K562 (cell line): ENCODE measurements around the gene GATA2. TPM values are rescaled to one million over a fixed set of nuclear protein-coding genes. Genes with fewer than 3 reads are reported as not detected.
A peak's percentile ranks its signal among the peaks of the same experiment; 100 is the strongest.

Experiments
- ATAC-seq: fragments of 200-7000 bp; cut with Tn5 transposase; 3 replicates; pipeline ENCODE4 v1.9.1; 2020; ENCODE audit warnings: moderate library complexity
- BruUV-seq: library from RNA; stranded (reverse); fragments of 400-500 nt; replicated peaks from 2 replicates; lab custom pipeline; 2021; lab: Mats Ljungman, UMichigan
- CTCF ChIA-PET: fragments of 300-600 bp; formaldehyde crosslinking; extraction: SDS; loops from one replicate; lab custom pipeline; 2021; ENCODE audit warnings: low intra/inter-chr PET ratio; lab: Yijun Ruan, JAX
- POLR2A ChIA-PET: fragments of 300-600, 350-650 bp; sonication (Branson Sonifier 250); formaldehyde crosslinking; extraction: SDS; loops from one replicate; lab custom pipeline; 2021; ENCODE audit warnings: antibody characterized with exemption, inconsistent platforms; lab: Yijun Ruan, JAX
- DNase-seq, 4 experiments: peaks; one replicate each; pipeline versions ENCODE4 v3.0.0 to v3.0.0-alpha.2; 2011 to 2018; ENCODE audit warnings: low spot score in 3 of 4, mixed read lengths in 3 of 4; ENCODE audit errors: extremely low read depth in 1 of 4
- FAIRE-seq: peaks from 2 replicates; lab custom pipeline; 2011; peaks lifted over from hg19 to GRCh38; lab: Jason Lieb, UNC
- H2AFZ ChIP-seq: 2 replicates; pipeline ENCODE4 v1.6.0; 2011; ENCODE audit warnings: low read depth, low read length, control low read depth, inconsistent platforms
- H3K27ac ChIP-seq: fragments of 200-600 bp; 3 replicates; pipeline ENCODE4 v1.8.0; 2011; ENCODE audit warnings: low read depth, mild to moderate bottlenecking, control low read depth, inconsistent platforms, low read length, moderate library complexity, mixed read lengths; ENCODE audit errors: extremely low read depth
- H3K27me3 ChIP-seq, 2 experiments: fragments of 300-600 bp in 1 of 2; 2 replicates in 1 of 2; 3 replicates in 1 of 2; pipeline versions ENCODE4 v1.6.0 to v1.8.0; 2011; ENCODE audit warnings: inconsistent platforms in 2 of 2, low read length in 2 of 2, mild to moderate bottlenecking in 1 of 2, mixed read lengths in 1 of 2, moderate library complexity in 1 of 2; ENCODE audit not compliant: control insufficient read depth in 2 of 2, insufficient read depth in 2 of 2
- H3K36me3 ChIP-seq: fragments of 300-600 bp; 3 replicates; pipeline ENCODE4 v1.8.0; 2011; ENCODE audit warnings: mild to moderate bottlenecking, low read length, inconsistent platforms; ENCODE audit not compliant: control insufficient read depth, insufficient read depth
- H3K4me1 ChIP-seq, 2 experiments: fragments of 200-600 bp in 1 of 2; replicated peaks in 1 of 2; 2 replicates in 1 of 2; 3 replicates in 1 of 2; pipeline versions ENCODE4 v1.5.1 to v1.8.0; 2011; ENCODE audit warnings: inconsistent platforms in 2 of 2, low read length in 2 of 2, mild to moderate bottlenecking in 1 of 2, mixed read lengths in 1 of 2, moderate library complexity in 1 of 2; ENCODE audit not compliant: control insufficient read depth in 2 of 2, insufficient read depth in 2 of 2
- H3K4me2 ChIP-seq: 2 replicates; pipeline ENCODE4 v1.6.1; 2011; ENCODE audit warnings: low read length, control low read depth, inconsistent platforms, mixed read lengths; ENCODE audit not compliant: insufficient read depth
- H3K4me3 ChIP-seq: fragments of 200-600 bp; sonication (generic), shearing (Covaris generic); 2 replicates; pipeline ENCODE4 v1.5.1; 2016; ENCODE audit warnings: control low read depth, inconsistent platforms
- H3K79me2 ChIP-seq: fragments of 200-600 bp; 3 replicates; pipeline ENCODE4 v1.8.0; 2011; ENCODE audit warnings: low read length, inconsistent platforms; ENCODE audit not compliant: control insufficient read depth, insufficient read depth
- H3K9ac ChIP-seq, 2 experiments: 2 replicates each; pipeline versions ENCODE4 v1.6.0 to v1.6.1; 2011; ENCODE audit warnings: low read depth in 2 of 2, low read length in 2 of 2, control low read depth in 1 of 2, inconsistent platforms in 1 of 2, mild to moderate bottlenecking in 1 of 2, mixed read lengths in 1 of 2; ENCODE audit not compliant: insufficient read depth in 1 of 2
- H3K9me1 ChIP-seq: one replicate; pipeline ENCODE4 v1.6.0; 2011; ENCODE audit warnings: inconsistent platforms, mild to moderate bottlenecking, low read length, moderate library complexity; ENCODE audit not compliant: control insufficient read depth, insufficient read depth
- H3K9me3 ChIP-seq: replicated peaks from 2 replicates; pipeline ENCODE4 v1.5.1; 2011; ENCODE audit warnings: low read depth, low read length, inconsistent platforms; ENCODE audit not compliant: control insufficient read depth, insufficient read depth
- H4K20me1 ChIP-seq: replicated peaks from 2 replicates; pipeline ENCODE4 v1.6.1; 2011; ENCODE audit warnings: low read length, inconsistent platforms, mixed read lengths; ENCODE audit not compliant: control insufficient read depth, insufficient read depth
- CBFA2T2 ChIP-seq: fragments of 450-650 bp; conservative IDR thresholded peaks from 2 replicates; pipeline ENCODE4 v1.6.1; 2017; ENCODE audit warnings: mild to moderate bottlenecking
- CHD1 ChIP-seq: fragments of 200-600 bp; sonication (generic); IDR thresholded peaks from one replicate; pipeline ENCODE4 v1.6.1; 2012; ENCODE audit warnings: mild to moderate bottlenecking, moderate library complexity, low read length, inconsistent platforms
- POLR2AphosphoS5 ChIP-seq: IDR thresholded peaks from 2 replicates; pipeline ENCODE4 v1.6.1; 2011; ENCODE audit warnings: mild to moderate bottlenecking, low read depth, low read length, moderate library complexity; ENCODE audit not compliant: control insufficient read depth, insufficient read depth
- RBM14 ChIP-seq: fragments of 200-400 bp; formaldehyde crosslinking; IDR thresholded peaks from 2 replicates; pipeline ENCODE4 v1.6.1; 2018; ENCODE audit warnings: low read depth, mild to moderate bottlenecking, low read length, moderate library complexity, borderline replicate concordance; ENCODE audit not compliant: insufficient read depth
- SIX5 ChIP-seq, 2 experiments: IDR thresholded peaks; 2 replicates each; pipeline ENCODE4 v1.6.1; 2011; ENCODE audit warnings: low read length in 2 of 2, borderline replicate concordance in 1 of 2, low read depth in 1 of 2, mild to moderate bottlenecking in 1 of 2, moderate library complexity in 1 of 2; ENCODE audit not compliant: insufficient read depth in 1 of 2
- TARDBP ChIP-seq: fragments of 450-650 bp; IDR thresholded peaks from 2 replicates; pipeline ENCODE4 v1.6.1; 2016
- TSC22D4 ChIP-seq: fragments of 450-650 bp; IDR thresholded peaks from 2 replicates; pipeline ENCODE4 v1.6.1; 2016; ENCODE audit warnings: missing genetic modification characterization, missing biosample characterization, control low read depth
- VEZF1 ChIP-seq: fragments of 200-800 bp; sonication (Bioruptor generic); IDR thresholded peaks from 2 replicates; pipeline ENCODE4 v1.6.1; 2017; ENCODE audit warnings: missing genetic modification characterization, missing compliant biosample characterization
- ZNF740 ChIP-seq, 3 experiments: fragments of 200-800 bp in 1 of 3; sonication (Bioruptor generic) in 1 of 3; sonication (generic) in 1 of 3; formaldehyde crosslinking in 1 of 3; IDR thresholded peaks; 2 replicates each; pipeline versions ENCODE4 v1.6.1 to v1.8.0; 2016 to 2022; ENCODE audit warnings: mild to moderate bottlenecking in 2 of 3, missing compliant biosample characterization in 2 of 3, missing genetic modification characterization in 2 of 3, missing genetic modification reagents in 1 of 3
- WGBS: fragments of 100-300 bp; shearing (Covaris generic); methylation state at CpG from one replicate; pipeline ENCODE4 v1.1.6; 2016; ENCODE audit warnings: low coverage, mixed read lengths; ENCODE audit not compliant: insufficient coverage; ENCODE audit errors: missing lambda C conversion rate; 5-methylcytosine and 5-hydroxymethylcytosine counted together
- in situ Hi-C: fragments of 300-500 bp; cut with MboI; formaldehyde crosslinking; loops from 4 replicates; pipeline ENCODE4 v1.15.0; 2018; ENCODE audit warnings: inconsistent platforms, mixed read lengths
- intact Hi-C: fragments of 100-400 bp; cut with micrococcal nuclease; formaldehyde crosslinking; loops from 2 replicates; pipeline ENCODE4 v1.14.2; 2022
- polyA plus RNA-seq, 8 experiments: library from polyadenylated mRNA; depleted of rRNA in 4 of 8; stranded (reverse) in 5 of 8; unstranded in 3 of 8; fragments of >200 nt; fragmentation: Nextera tagmentation in 2 of 8; fragmentation: Illumina TruSeq in 1 of 8; extraction: Ambion mirVana in 2 of 8; extraction: Trizol in 1 of 8; gene quantifications; 2 replicates each; pipeline versions ENCODE4 v1.2.1 to v1.2.3, GENCODE V29; 2011 to 2014; ENCODE audit warnings: inconsistent platforms in 1 of 8, missing spikeins in 1 of 8
- total RNA-seq, 7 experiments: library from RNA; depleted of rRNA in 6 of 7; stranded (reverse); fragments of >200 nt in 6 of 7; fragmentation: Illumina TruSeq in 2 of 7; extraction: Trizol in 2 of 7; gene quantifications; 2 replicates each; pipeline versions ENCODE4 v1.2.1 to v1.2.3, GENCODE V29; 2011 to 2021; ENCODE audit warnings: low replicate concordance in 1 of 7

The GATA2 gene
- total and polyA plus RNA-seq, 9 of the 15 experiments (the other 6 are each of a cell fraction or from before 2014, with no cell fraction given), result 8.5 to 218 (median 50.8) TPM

- TF ChIP-seq RBM14, result no peak
- no peak for TF ChIP-seq TARDBP
These were observed 1.4 kb downstream of the GATA2 start (continued) for GRCh38 chr3:128491691-128491940.

GRCh38 chr3:128490915-128491690 is 1.9 kb downstream of the GATA2 start:
- CTCF ChIA-PET, result no interaction called here
- intact Hi-C loops (loop anchor here (10.0 kb wide), 2 partner anchors 176 to 416 kb away; no protein-coding TSS in a partner anchor), in situ Hi-C loops (no loop called here)
- ATAC-seq (no peak), FAIRE-seq (peak; percentile 23), DNase-seq (peak in 1 of 4 experiments; percentile 45)
- POLR2A ChIA-PET, result interaction anchor here (0.6 to 2.0 kb wide), 3 partner anchors 44 to 1365 kb away, joined by 3 to 5 read pairs (median 4); no protein-coding TSS in a partner anchor
- H3K9ac ChIP-seq, result peak overlapping the region; percentile 98
- no peak overlapping the region for H2AFZ ChIP-seq
- peaks cover 100% of the 10 kb centered on the region for H3K79me2 ChIP-seq
- TF ChIP-seq TSC22D4 (tag) (no peak), CHD1 (peak; percentile 20), CBFA2T2 (no peak), ZNF740 (CRISPR knock-in tag; IDR thresholded peaks at IDR 0.05) (no peak), ZNF740 (tag; IDR thresholded peaks at IDR 0.05) (peak in 1 of 2 experiments; percentile 30; a peak in 1 of 4 replicates), VEZF1 (CRISPR knock-in tag) (peak; percentile 58), POLR2AphosphoS5 (peak; percentile 9; the same call in 1 of the 2 replicates), SIX5 (IDR thresholded peaks at IDR 0.05; ENCODE audit: borderline replicate concordance in 1 of 2, insufficient read depth in 1 of 2, low read depth in 1 of 2, low read length in 2 of 2) (no peak)
- H3K4me1 ChIP-seq, result peaks cover 23 to 83% of the 10 kb centered on the region in 2 experiments
- H3K9me3 ChIP-seq, result no peaks in the 10 kb centered on the region
- peak overlapping the region; percentile 92 for H3K4me2 ChIP-seq
- H3K9me1 ChIP-seq, result no peaks in the 10 kb centered on the region
- peak overlapping the region; percentile 98 for H3K27ac ChIP-seq
- peaks cover 58% of the 10 kb centered on the region; the same call in 2 of the 3 replicates for H3K36me3 ChIP-seq
- peaks cover 16% of the 10 kb centered on the region for H4K20me1 ChIP-seq
- BruUV-seq, result no TSS peak
- no peaks in the 10 kb centered on the region for H3K27me3 ChIP-seq
- H3K4me3 ChIP-seq, result peak overlapping the region; percentile 98
- WGBS, result 0% methylated on average over 9 of the region's 23 CpGs
